HG02678 (cell line): Measurements from ENCODE around the gene TGM3.

ENCODE experiments used
- ATAC-seq: cut with Tn5 transposase; IDR thresholded peaks from one replicate; pipeline ENCODE4 v1.9.1; 2021; ENCODE audit warnings: mild to moderate bottlenecking, moderate library complexity; ENCODE audit not compliant: unreplicated experiment

The TGM3 gene

DNA sequence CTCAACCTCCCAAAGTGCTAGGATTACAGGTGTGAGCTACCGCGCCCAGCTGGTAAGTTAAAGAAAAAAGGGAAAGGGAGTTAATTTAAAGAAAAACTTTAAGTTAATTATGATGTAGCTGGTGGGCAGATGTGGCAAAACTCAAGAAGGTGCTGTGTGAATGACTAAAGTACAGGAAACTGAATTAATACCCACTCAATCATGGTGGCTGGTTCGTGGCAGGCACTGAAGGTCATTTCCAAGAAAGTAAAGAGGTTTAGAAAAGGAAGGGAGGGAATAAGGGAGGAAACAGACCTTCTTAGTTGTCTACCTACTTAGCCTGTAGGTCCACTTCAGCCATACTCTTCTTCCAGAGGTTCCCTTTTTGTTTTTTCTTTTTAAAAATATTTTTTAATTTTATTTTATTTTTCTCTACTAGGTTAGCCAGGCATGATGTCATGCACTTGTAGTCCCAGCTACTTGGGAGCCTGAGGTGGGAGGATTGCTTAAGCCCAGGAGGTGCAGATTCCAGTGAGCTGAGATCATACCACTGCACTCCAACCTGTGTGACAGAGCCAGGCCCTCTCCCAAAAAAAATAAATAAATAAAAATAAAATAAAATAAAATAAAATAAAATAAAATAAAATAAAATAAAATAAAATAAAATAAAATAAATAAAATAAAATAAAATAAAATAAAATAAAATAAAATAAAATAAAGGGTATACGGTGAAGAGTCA lies 11.9 kb upstream of the TGM3 start:
- no peak for ATAC-seq

DNA sequence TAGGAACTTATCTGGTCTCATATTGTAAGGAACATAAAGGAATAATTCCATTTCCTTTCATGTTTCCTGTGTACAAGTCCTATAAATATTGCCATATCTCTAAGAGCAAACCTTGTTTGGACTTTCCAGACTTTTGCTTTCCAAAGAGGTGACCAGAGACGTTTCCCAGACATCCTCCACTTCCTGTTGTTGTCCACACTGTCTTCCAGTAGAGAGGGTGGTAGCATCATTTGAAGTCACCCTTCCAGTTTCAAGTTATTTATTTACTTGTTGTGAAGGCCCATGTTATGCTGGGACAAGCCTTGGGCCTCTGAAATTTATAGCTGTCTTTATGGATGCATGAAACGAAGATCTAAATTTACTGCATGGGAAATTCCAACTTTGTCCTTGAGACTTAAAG lies 10.6 kb upstream of the TGM3 start:
- no peak for ATAC-seq

DNA sequence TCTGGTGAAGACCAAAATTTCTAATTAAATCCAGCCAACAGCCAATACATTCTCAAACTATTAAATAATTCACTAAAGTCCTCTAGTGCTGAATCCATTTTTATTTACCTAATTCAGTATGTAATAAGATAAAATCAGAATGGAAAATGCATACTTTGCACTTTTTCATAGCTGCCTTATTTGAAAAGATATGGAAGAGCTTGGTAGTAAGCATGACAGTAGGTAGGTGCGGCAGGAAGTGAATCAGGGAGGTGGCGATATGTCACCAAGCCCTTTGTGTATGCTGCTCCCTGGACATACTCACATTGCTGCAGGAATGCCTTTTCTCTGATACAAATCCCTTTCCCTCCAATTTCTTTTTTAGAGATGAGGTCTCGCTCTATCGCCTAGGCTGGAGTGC lies 10.2 kb upstream of the TGM3 start:
- no peak for ATAC-seq

DNA sequence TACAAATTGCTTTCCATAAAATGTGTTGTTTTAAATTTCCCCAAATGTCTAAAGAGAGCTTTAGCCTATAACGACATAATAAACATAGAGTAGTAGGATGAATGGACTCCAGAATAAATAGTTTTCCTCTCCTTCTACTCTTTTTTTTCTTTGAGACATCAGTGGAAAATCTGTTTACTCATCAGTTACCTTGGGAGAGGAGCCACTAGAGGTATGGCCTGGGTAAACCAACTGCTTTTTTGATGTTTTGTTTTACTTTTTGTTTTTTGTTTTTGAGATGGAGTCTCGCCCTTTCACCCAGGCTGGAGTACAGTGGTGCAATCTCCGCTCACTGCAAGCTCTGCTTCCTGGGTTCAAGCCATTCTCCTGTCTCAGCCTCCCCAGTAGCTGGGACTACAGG lies 8.3 kb upstream of the TGM3 start:
- no peak for ATAC-seq

DNA sequence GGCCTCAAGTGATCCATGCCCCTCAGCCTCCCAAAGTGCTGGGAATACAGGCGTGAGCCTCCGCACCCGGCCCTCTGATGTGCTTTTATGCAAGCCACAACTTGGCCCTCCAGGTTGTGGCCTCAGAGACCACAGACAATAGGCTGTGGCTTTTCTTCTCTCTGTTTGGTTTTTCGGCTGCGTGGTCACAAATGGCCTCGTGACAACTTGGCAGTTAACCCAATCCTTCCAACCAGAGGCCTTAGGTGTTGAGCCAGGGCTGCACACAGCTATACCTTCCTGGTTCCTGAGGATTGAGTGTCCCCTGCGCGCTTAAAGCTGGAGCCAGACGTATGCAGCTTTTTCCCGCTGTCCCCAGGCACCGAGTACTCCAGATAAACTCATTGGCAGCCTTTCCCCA lies 6.3 kb upstream of the TGM3 start:
- no peak for ATAC-seq

DNA sequence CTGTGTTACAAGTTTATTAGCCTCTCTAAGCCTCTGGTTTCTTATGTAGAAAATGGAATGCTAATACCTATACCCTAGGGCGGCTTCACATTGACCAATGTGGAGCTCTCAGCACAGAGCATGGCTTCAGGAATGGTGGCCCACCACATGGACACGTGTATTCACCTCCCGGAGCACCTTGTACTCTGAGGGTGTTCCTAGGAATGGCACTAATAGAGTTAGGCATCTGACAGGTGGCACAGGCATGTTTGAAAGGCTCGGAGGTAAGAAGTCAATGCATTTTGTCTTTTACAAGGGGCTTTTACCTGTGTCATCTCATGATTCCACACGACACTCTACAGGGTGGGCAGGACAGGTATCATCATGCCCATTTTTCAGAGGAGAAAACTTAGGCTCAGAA lies 5.3 kb upstream of the TGM3 start:
- ATAC-seq, result no peak

DNA sequence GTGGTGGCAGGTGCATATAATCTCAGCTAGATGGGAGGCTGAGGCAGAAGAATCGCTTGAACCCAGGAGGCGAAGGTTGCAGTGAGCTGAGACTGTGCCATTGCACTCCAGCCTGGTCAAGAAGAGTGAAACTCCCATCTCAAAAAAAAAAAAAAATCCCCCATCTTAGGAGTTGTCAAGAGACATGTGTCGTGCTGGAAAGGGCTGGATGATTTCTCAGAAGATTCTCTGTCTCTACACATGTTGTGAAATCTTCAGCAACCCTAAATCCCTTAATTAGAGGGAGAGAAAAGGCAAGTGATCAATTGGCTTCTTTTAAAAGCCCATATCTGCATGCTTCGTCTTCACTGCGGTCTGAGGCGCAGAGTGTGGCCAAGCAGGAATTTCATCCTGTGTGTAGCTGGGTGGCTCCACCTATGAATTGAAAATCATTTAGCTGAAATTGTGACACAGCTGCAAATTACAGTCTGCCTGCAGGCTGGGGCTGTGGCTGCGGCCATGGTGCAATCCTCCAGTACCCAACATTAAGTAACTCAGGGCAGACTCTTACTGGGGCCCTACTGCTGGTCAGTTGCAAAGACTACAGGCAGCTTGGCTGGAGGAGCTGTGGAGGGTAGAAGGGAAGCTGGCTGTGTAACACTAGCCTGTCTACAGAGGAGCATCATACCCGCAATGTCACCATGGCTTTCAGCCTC lies 3.2 kb upstream of the TGM3 start:
- ATAC-seq, result no peak

DNA sequence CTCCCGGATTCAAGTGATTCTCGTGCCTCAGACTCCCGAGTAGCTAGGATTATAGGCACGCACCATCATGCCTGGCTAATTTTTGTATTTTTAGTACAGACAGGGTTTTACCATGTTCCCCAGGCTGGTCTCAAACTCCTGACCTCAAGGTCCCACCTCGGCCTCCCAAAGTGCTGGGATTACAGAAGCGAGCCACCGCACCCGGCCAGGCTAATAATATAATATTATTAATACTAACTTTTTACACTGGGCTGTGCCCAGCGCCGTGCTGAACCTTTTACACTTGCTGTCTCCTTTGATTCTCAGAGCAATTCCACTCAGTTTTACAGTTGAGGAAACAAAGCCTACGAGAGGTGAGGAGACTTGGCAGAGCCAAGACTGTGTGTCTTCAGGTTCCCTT lies 2.3 kb upstream of the TGM3 start:
- no peak for ATAC-seq

DNA sequence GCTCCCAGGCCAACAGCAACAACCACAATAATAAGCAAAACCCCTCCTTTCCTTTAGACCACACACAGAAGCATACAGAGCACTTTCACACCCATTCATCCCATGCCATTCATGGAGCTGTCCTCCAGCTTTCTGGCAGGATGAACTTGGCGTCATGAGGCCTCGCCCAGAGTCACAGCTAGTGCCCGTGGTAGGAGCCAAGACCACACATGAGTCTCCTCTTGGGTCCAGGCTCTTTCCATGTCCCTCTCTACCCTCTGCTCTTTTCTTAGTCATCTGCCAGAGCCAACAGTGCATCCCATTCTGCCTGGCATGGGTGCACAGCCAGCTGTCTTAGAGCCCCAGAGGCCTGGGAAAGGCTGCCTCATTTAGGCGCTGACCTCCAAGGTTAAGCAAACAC lies 1.8 kb upstream of the TGM3 start:
- no peak for ATAC-seq

DNA sequence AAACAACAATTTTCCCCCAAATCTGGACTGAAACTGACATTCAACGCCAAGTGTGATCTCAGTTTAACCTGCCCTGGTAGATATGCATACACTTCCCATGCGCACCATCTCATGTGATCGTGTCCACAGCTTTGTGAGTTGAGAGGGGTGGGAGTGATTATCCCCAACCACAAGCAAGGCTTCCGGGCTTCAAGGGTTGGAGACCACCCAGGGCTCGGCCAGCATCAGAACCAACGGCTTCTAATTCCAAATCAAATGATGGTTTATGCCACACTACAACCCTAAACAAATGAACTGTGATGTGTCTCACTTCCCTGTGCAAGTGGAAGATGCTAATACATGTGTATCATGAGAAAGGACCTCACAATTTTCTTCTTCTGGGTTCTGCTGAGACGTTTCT lies 515 bp upstream of the TGM3 start:
- ATAC-seq, result no peak

DNA sequence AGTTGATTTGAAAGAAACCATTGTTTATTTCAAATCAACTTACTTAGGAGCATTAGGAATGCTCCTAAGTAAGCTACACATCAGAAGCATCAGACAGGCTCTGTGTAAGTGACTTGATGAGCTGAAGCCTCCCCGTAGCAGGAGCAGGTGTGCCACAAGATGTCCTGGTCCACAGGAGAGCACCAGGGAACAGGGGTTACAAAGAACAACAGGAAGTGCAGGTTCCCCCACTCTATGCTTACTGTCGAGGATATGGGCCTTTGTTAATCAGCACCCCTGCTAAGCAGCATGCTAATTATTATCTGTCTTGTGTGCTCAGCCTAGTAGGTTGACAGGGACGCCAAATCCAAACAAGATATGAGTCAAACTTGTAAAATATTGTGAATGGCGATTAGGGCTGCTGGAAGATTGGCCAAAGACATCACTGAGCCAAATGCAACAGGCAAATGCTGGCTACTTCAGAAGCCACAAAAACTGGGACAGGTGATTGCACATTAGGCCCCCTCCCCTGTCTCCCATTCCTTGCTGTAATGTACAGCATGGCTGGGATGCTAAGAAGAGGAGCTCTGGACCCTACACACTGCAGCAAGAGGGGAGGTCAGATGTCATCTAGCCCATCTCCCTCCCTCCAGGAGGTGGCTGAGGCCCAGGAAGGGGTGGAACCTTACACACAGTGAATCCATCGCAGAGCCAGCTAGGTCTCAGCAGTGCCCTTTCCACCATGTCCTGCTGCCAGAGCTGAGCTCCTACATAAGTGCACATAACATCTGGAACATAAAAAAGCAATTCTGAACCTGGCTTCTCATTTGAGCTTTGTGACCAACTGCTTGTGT lies 939 bp downstream of the TGM3 start:
- no peak for ATAC-seq

DNA sequence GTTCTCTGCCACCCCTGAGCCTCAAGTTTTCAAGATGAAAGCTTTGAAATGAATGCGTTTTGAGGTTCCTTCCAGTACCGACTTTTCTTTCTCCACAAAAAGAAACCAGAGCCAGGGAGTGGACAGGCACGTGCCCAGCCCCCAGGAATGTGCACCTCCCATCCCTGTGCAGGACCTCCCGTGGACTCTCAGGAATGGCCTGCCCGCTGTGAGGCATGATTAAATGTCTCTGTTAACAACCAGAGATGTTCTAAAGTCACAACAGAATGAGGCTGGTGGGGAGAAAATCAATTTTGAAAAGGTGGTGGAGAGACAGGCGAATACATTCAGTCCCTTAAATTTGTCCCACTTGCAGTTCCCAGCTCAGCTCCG lies 1.5 kb downstream of the TGM3 start:
- ATAC-seq, result no peak

DNA sequence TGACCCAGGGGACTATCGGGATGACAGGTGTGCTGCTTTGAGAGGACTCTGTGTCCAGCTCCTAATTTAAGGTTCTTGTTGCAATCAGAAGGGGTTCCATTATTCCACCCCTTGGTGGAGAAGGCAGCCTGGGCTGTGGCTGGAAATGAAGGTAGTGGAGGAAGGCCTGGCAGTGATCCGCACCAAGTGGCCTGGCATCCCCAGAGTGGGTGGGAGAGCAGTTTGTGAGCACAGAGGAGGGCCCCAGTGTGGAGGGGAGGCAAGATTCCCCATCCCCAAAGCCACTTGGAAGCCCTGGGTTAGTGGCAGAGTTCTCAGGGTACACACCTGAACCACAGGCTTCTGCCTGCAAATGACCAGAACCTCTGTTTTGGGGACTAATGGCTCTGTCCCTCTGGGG lies 2.3 kb downstream of the TGM3 start:
- no peak for ATAC-seq

DNA sequence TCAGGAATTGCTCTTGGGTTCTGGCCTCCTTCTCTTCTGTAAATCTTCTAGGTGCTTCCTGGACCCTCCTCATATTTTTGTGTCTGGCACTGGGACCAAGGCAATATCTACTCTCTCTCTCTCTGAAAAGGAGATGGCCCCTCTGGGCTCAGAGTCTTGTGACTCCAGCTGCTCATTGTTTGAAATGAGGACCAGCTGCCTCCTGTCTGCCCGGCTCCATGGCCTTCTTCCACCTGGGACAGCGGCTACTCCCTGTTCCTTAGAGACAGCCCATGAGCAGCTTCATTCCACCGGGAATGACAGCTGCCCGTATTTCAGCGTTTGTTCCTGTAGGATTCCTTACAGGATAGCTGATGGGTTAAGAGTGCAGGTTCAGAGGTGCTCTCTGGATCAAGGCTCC lies 2.9 kb downstream of the TGM3 start:
- no peak for ATAC-seq

DNA sequence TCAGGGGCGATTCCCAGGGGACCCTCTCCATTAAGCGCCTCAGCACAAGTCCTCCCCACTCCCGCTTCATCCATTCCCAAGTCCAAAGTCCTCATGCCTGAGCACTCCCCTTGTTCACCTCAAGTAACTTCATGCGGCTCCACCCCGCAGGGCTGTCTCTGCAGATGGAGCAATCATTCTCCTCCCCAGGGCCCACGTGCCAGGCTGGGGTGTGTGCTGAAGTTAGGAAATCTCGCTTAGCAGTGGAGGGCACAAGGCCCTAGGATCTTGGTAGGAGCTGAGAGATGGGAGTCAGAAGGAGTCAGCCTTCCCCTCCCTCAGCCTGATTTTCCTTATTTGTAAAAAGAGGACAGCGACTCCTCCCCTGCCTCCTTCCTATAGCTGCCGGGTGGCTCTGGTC lies 3.5 kb downstream of the TGM3 start:
- ATAC-seq, result no peak

DNA sequence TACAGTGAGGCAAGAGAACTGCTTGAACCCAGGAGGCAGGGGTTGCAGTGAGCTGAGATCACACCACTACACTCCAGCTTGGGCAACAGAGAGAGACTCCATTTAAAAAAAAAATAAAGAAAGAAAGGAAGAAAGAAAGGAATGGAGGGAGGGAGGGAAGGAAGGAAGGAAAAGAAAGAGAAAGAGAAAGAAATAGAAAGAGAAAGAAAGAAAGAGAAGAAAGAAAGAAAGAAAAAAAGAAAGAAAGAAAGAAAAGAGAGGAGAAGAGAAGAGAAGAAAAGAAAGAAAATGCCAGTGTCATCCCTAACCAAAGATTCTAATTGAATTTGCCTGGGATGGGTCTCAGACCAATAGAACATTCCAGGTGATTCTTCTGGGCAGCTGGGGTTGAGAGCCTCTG lies 4.2 kb downstream of the TGM3 start:
- ATAC-seq, result no peak

DNA sequence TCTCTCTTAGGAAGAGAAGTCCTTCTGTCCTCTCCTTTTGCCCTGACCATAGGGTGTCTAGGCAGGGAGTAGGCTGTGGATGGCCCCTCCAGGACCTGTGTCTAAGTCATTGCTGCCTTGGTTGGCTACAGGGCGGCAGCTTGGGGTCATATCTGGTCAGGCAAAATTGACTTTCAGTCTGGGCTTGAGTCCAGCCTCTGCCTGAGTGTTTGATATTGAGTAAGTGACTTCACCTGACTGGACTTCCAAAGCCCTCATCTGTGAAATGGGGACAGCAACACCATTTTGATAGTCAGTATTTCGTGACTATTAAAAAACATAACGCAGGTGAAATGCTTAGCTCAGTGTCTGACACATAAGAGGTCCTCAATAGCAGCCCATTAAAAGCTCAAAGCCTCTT lies 4.6 kb downstream of the TGM3 start:
- no peak for ATAC-seq

DNA sequence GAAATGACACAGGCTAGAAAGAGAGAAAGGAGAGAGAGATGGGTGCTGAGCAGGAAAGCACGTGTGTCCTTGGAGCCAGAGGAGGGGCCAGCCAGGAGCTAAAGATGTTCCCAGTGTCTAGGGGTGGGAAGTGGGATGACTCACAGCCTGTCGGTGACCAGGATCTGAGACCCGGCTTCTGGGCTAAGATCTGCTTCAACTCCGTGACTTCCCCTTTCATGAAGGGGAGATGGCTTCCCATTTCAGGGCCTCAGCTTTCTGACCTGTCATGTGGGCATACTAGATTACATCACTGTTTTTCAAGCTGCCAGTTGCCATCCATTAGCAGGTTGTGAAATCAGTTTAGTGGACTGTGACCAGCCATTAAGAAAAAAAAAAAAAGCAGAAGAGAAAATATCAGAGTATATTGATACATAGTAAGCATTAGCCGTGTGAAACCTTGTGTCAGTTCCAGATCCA lies 5.4 kb downstream of the TGM3 start:
- no peak for ATAC-seq

DNA sequence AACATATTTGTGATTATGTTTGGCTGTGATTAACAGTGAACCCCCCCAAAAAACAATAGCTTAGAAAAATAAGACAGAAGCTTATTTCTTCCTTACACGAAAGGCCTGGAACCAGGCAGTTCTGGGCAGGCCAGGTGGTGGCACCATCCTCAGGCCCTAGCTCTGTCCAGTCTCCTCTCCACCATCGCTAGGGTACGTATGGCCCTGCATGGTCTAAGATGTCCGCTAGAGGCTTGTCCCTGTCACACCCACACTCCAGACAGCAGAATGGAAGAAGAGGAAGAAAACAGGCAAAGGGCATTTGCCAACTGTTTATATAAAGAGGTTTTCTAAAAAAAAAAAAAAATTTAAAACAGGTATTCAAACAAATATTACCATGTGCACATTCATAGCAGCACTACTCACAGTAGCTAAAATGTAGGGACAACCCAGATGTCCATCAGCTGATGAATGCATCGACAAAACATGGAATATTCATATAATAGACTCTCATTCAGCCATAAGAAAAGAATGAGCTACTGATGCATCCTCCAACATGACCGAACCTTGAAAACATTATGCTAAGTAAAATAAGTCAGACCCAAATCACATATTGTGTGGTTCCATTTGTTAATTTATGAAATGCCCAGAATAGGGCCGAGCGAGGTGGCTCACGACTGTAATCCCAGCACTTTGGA lies 6.7 kb downstream of the TGM3 start:
- ATAC-seq, result no peak

DNA sequence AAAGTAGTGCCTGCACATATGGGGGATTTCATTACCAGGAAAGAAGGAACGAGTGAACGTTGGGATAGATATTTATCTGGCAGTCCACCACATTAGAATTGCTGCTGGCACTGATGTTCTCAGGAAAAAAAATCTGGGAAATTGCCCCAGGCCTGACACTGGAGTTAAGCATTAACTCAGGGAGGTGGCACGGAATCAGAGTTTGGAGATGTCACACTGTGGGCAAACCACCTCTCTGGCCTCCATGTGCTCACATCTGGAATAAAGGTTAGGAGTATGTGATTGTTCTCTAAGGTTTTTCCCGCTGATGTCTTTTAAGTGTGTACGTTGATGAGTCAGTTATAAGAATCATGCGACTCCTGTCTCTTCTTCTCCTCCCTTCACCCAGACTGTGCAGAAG lies 7.9 kb downstream of the TGM3 start:
- ATAC-seq, result no peak

DNA sequence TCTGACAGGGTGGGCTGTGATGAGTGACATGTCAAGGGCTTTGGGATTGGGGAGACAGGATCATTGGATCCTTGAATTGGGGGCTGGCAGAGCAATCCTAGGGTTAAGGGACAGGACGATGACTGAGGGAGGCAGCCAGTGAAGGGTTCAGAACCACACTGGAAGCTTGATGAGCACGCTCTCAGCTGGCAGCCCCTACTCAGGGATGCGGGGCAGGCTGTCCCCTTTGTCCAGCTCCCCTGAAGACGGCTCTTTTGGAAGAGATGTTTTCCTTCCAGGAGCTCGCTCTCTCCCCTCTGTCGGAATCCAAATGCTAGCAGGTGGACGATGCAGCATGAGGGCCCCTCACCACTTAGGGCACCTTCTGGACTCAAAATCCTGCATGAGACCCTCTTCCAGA lies 8.4 kb downstream of the TGM3 start:
- ATAC-seq, result no peak
